ENCODE results near the gene MEGF11.

Gene MEGF11

GRCh38 chr15:66017792-66018487 lies 235.6 kb downstream of the MEGF11 start:
- H3K4me3 ChIP-seq (ENCODE audit: low read depth, low read length, poor library complexity, severe bottlenecking) = no peak overlapping the region
- no peak overlapping the region for H3K9ac ChIP-seq (ENCODE audit: low read length)
- no peak overlapping the region for H3K27ac ChIP-seq (ENCODE audit: low read depth, low read length, poor library complexity, severe bottlenecking)
- H3K9me3 ChIP-seq (ENCODE audit: low read length) = no peaks in the 10 kb centered on the region
- no peaks in the 10 kb centered on the region for H3F3A ChIP-seq (ENCODE audit: insufficient read depth, low read length)
- H3K36me3 ChIP-seq (ENCODE audit: insufficient read depth, low read length) = peaks cover 6% of the 10 kb centered on the region; the same call in 1 of the 2 replicates
- H3K4me2 ChIP-seq (ENCODE audit: low read length) = no peak overlapping the region
- no peaks in the 10 kb centered on the region for H3K9me2 ChIP-seq (ENCODE audit: low read depth, low read length)
- no peaks in the 10 kb centered on the region for H3K79me2 ChIP-seq (ENCODE audit: insufficient read depth, low read length)
- no peaks in the 10 kb centered on the region for H3K27me3 ChIP-seq (ENCODE audit: insufficient read depth, low read length)
- H4K20me1 ChIP-seq (ENCODE audit: insufficient read depth, low read length) = no peaks in the 10 kb centered on the region
- H3K4me1 ChIP-seq (ENCODE audit: insufficient read depth, low read length, severe bottlenecking) = peaks cover 12% of the 10 kb centered on the region
- no peak overlapping the region for H2AFZ ChIP-seq (ENCODE audit: low read length)
- no peak for TF ChIP-seq EZH2 (IDR thresholded peaks at IDR 0.05; ENCODE audit: borderline replicate concordance, low read length)
- TF ChIP-seq, protein P1, sequence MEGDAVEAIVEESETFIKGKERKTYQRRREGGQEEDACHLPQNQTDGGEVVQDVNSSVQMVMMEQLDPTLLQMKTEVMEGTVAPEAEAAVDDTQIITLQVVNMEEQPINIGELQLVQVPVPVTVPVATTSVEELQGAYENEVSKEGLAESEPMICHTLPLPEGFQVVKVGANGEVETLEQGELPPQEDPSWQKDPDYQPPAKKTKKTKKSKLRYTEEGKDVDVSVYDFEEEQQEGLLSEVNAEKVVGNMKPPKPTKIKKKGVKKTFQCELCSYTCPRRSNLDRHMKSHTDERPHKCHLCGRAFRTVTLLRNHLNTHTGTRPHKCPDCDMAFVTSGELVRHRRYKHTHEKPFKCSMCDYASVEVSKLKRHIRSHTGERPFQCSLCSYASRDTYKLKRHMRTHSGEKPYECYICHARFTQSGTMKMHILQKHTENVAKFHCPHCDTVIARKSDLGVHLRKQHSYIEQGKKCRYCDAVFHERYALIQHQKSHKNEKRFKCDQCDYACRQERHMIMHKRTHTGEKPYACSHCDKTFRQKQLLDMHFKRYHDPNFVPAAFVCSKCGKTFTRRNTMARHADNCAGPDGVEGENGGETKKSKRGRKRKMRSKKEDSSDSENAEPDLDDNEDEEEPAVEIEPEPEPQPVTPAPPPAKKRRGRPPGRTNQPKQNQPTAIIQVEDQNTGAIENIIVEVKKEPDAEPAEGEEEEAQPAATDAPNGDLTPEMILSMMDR (IDR thresholded peaks at IDR 0.05; ENCODE audit: low read length) = no peak

DNA sequence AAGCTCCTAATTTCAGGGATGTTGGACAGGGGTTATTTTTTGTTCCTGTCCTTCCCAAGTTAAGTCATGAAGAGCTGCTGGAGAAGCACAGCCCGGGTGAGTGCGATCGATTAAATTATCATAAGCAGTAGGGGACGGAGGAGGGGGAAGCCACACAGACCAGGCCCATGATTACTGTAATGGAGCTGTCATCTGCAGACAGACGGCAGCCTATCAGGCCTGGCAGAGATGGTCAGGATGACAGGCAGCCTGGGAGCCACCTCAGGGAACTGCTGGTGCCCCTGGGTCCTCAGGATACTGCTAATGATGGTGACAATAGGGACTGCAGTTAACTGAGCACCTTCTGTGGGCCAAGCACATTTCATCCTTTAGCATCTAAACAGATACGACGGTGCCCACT lies 236.6 kb downstream of the MEGF11 start:
- no peak for TF ChIP-seq EZH2 (IDR thresholded peaks at IDR 0.05; ENCODE audit: borderline replicate concordance, low read length)
- TF ChIP-seq, protein P1 (IDR thresholded peaks at IDR 0.05; ENCODE audit: low read length) = no peak
- Histone ChIP-seq H3K27me3 (ENCODE audit: insufficient read depth, low read length) (no peaks in the 10 kb centered on the region), H3K9ac (ENCODE audit: low read length) (no peak overlapping the region), H3K79me2 (ENCODE audit: insufficient read depth, low read length) (no peaks in the 10 kb centered on the region), H3K27ac (ENCODE audit: low read depth, low read length, poor library complexity, severe bottlenecking) (no peak overlapping the region), H3F3A (ENCODE audit: insufficient read depth, low read length) (no peaks in the 10 kb centered on the region), H3K4me1 (ENCODE audit: insufficient read depth, low read length, severe bottlenecking) (peaks cover 12% of the 10 kb centered on the region), H3K4me3 (ENCODE audit: low read depth, low read length, poor library complexity, severe bottlenecking) (no peak overlapping the region), H3K9me2 (ENCODE audit: low read depth, low read length) (no peaks in the 10 kb centered on the region), H3K36me3 (ENCODE audit: insufficient read depth, low read length) (peaks cover 6% of the 10 kb centered on the region; the same call in 1 of the 2 replicates), H3K9me3 (ENCODE audit: low read length) (no peaks in the 10 kb centered on the region), H3K4me2 (ENCODE audit: low read length) (no peak overlapping the region), H4K20me1 (ENCODE audit: insufficient read depth, low read length) (no peaks in the 10 kb centered on the region), H2AFZ (ENCODE audit: low read length) (no peak overlapping the region)

GRCh38 chr15:66016199-66016598 lies 237.4 kb downstream of the MEGF11 start:
- no peaks in the 10 kb centered on the region for H3K9me2 ChIP-seq (ENCODE audit: low read depth, low read length)
- no peak overlapping the region for H3K9ac ChIP-seq (ENCODE audit: low read length)
- no peak overlapping the region for H2AFZ ChIP-seq (ENCODE audit: low read length)
- H3F3A ChIP-seq (ENCODE audit: insufficient read depth, low read length) = no peaks in the 10 kb centered on the region
- no peak for TF ChIP-seq EZH2 (IDR thresholded peaks at IDR 0.05; ENCODE audit: borderline replicate concordance, low read length)
- TF ChIP-seq, protein P1 (IDR thresholded peaks at IDR 0.05; ENCODE audit: low read length) = no peak
- H4K20me1 ChIP-seq (ENCODE audit: insufficient read depth, low read length) = no peaks in the 10 kb centered on the region
- no peak overlapping the region for H3K4me3 ChIP-seq (ENCODE audit: low read depth, low read length, poor library complexity, severe bottlenecking)
- H3K27ac ChIP-seq (ENCODE audit: low read depth, low read length, poor library complexity, severe bottlenecking) = no peak overlapping the region
- H3K9me3 ChIP-seq (ENCODE audit: low read length) = no peaks in the 10 kb centered on the region
- H3K36me3 ChIP-seq (ENCODE audit: insufficient read depth, low read length) = peaks cover 6% of the 10 kb centered on the region; the same call in 1 of the 2 replicates
- peaks cover 12% of the 10 kb centered on the region for H3K4me1 ChIP-seq (ENCODE audit: insufficient read depth, low read length, severe bottlenecking)
- H3K4me2 ChIP-seq (ENCODE audit: low read length) = no peak overlapping the region
- H3K27me3 ChIP-seq (ENCODE audit: insufficient read depth, low read length) = no peaks in the 10 kb centered on the region
- no peaks in the 10 kb centered on the region for H3K79me2 ChIP-seq (ENCODE audit: insufficient read depth, low read length)
